HG03432 (cell line): ENCODE data around the gene C14orf119.

Experiments used
- ATAC-seq: cut with Tn5 transposase; IDR thresholded peaks from one replicate; pipeline ENCODE4 v1.9.1; 2021; ENCODE audit warnings: mild to moderate bottlenecking, moderate library complexity; ENCODE audit not compliant: unreplicated experiment

The C14orf119 gene

GRCh38 chr14:23086565-23086964 lies 8.7 kb upstream of the C14orf119 start:
- ATAC-seq: no peak

GRCh38 chr14:23089498-23090253 lies 5.6 kb upstream of the C14orf119 start:
- no peak for ATAC-seq

GRCh38 chr14:23090254-23090636 lies 5.1 kb upstream of the C14orf119 start:
- ATAC-seq: no peak

GRCh38 chr14:23091294-23092225 lies 3.7 kb upstream of the C14orf119 start:
- no peak for ATAC-seq

GRCh38 chr14:23093104-23093503 lies 2.2 kb upstream of the C14orf119 start:
- ATAC-seq: no peak

GRCh38 chr14:23093526-23093925 lies 1.8 kb upstream of the C14orf119 start:
- ATAC-seq: no peak

- no peak for ATAC-seq
Measured at GRCh38 chr14:23093991-23094665, 1.2 kb upstream of the C14orf119 start.

GRCh38 chr14:23094666-23095195 lies 574 bp upstream of the C14orf119 start, which contains the start of gene ACIN1:
ACIN1 (minus strand) TSS chr14:23095136; CDS start chr14:23095112, 24 bp downstream.
- ATAC-seq: peak; percentile 42

GRCh38 chr14:23097786-23098185 lies 2.5 kb downstream of the C14orf119 start:
- ATAC-seq: no peak

- no peak for ATAC-seq
Measured at GRCh38 chr14:23099212-23099861, 4.0 kb downstream of the C14orf119 start.

- no peak for ATAC-seq
Measured at GRCh38 chr14:23101213-23101970, 6.1 kb downstream of the C14orf119 start.

GRCh38 chr14:23101986-23102625 lies 6.8 kb downstream of the C14orf119 start:
- ATAC-seq: no peak

GRCh38 chr14:23102801-23103200 lies 7.5 kb downstream of the C14orf119 start:
- ATAC-seq: no peak

GRCh38 chr14:23103581-23103980 lies 8.3 kb downstream of the C14orf119 start:
- ATAC-seq: no peak

GRCh38 chr14:23104070-23104590 lies 8.8 kb downstream of the C14orf119 start:
- no peak for ATAC-seq

- ATAC-seq: no peak
Measured at GRCh38 chr14:23104591-23105347, 9.5 kb downstream of the C14orf119 start, which contains the start of gene CIROP. CIROP (minus strand) TSS chr14:23104989; CDS start chr14:23104920, 69 bp downstream.

- no peak for ATAC-seq
Measured at GRCh38 chr14:23105348-23105824, 10.1 kb downstream of the C14orf119 start.

- ATAC-seq: no peak
Measured at GRCh38 chr14:23106747-23107045, 11.4 kb downstream of the C14orf119 start.
